Brain microvascular endothelial cell (primary cell): ENCODE results near the gene PTDSS2.
"Not testable (repeated sequence)": the region's sequence is repeated elsewhere in the genome, so short reads cannot be mapped to it uniquely, and the experiment has no call there.

Experiments used
- DNase-seq: peaks from one replicate; pipeline ENCODE4 v3.0.0-alpha.2; 2020
- H3K27ac ChIP-seq: fragments of 250-450 bp; sonication (Bioruptor Pico); 2 replicates; pipeline ENCODE4 v1.5.1; 2020; ENCODE audit warnings: mild to moderate bottlenecking, moderate library complexity
- H3K27me3 ChIP-seq: fragments of 250-450 bp; sonication (Bioruptor Pico); replicated peaks from 2 replicates; pipeline ENCODE4 v1.5.1; 2020; ENCODE audit warnings: mild to moderate bottlenecking
- H3K36me3 ChIP-seq: fragments of 250-450 bp; sonication (Bioruptor Pico); replicated peaks from 2 replicates; pipeline ENCODE4 v1.5.1; 2020; ENCODE audit warnings: mild to moderate bottlenecking
- H3K4me3 ChIP-seq: 2 replicates; pipeline ENCODE4 v1.5.1; 2011; ENCODE audit warnings: low read depth, mild to moderate bottlenecking, control low read depth, low read length, moderate library complexity
- in situ Hi-C: cut with HindIII; loops from 2 replicates; pipeline ENCODE4 v1.10.0; 2017; ENCODE audit warnings: low sequenced_read_pairs, low pct_ligation_motif_present
- TF ChIP-seq, protein P1 (sequence below): IDR thresholded peaks from 2 replicates; pipeline ENCODE4 v1.5.1; 2011; ENCODE audit warnings: low read depth, mild to moderate bottlenecking, moderate library complexity, low read length, control low read depth, inconsistent platforms; ENCODE audit errors: missing control alignments

The PTDSS2 gene

DNA sequence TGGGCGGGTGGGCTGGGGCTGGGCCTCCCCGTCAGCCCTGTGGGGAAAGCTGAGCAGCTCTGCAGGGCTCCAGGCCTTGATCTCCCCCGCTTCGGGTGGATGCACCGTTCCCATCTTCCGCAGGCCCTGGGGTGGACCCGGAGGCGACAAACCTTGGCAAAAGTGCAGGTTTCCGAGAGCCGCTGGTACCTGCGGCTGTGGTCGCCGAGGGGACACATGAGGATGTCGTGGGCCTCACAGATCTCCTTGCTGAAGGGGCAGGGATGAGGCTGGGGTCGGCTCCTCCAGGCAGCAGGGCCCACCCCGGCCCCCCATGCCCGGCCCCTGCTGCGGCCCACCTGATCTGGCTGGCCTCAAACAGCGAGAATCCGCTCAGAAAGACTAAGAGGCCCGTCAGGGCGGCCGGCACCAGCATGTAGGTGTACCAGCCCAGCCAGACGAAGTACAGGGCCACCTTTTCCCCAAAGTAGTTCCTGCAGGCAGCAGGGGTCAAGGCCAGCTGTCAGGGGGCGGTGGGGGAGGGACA is 20.1 kb upstream of the PTDSS2 start:
- Histone ChIP-seq H3K4me3 (no peak overlapping the region), H3K27ac (no peak overlapping the region), H3K27me3 (no peaks in the 10 kb centered on the region), H3K36me3 (no peaks in the 10 kb centered on the region)
- DNase-seq = no peak
- TF ChIP-seq, protein P1, sequence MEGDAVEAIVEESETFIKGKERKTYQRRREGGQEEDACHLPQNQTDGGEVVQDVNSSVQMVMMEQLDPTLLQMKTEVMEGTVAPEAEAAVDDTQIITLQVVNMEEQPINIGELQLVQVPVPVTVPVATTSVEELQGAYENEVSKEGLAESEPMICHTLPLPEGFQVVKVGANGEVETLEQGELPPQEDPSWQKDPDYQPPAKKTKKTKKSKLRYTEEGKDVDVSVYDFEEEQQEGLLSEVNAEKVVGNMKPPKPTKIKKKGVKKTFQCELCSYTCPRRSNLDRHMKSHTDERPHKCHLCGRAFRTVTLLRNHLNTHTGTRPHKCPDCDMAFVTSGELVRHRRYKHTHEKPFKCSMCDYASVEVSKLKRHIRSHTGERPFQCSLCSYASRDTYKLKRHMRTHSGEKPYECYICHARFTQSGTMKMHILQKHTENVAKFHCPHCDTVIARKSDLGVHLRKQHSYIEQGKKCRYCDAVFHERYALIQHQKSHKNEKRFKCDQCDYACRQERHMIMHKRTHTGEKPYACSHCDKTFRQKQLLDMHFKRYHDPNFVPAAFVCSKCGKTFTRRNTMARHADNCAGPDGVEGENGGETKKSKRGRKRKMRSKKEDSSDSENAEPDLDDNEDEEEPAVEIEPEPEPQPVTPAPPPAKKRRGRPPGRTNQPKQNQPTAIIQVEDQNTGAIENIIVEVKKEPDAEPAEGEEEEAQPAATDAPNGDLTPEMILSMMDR = no peak
- in situ Hi-C loops = no loop called here

DNA sequence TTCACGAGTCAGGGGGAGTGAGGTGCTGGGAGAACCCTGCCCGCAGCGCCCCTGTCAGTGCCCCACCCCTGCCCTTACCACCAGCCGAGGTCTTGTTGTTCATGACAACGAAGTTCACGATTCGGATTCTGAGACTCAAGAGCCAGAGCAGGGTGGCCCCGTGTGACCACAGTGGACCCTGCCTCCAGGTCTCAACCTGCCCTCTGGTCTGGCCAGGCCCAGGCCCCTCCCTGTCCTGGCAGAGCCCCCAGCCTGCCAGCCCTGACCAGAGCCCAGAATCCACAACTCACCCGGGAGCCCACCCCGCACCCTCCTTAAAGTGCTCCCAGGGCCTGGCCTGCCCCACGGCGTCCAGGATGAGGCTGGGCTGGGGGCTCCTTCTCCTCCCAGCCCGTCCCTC is 18.2 kb upstream of the PTDSS2 start:
- in situ Hi-C loops = no loop called here
- H3K27me3 ChIP-seq = no peaks in the 10 kb centered on the region
- TF ChIP-seq, protein P1 = no peak

DNA sequence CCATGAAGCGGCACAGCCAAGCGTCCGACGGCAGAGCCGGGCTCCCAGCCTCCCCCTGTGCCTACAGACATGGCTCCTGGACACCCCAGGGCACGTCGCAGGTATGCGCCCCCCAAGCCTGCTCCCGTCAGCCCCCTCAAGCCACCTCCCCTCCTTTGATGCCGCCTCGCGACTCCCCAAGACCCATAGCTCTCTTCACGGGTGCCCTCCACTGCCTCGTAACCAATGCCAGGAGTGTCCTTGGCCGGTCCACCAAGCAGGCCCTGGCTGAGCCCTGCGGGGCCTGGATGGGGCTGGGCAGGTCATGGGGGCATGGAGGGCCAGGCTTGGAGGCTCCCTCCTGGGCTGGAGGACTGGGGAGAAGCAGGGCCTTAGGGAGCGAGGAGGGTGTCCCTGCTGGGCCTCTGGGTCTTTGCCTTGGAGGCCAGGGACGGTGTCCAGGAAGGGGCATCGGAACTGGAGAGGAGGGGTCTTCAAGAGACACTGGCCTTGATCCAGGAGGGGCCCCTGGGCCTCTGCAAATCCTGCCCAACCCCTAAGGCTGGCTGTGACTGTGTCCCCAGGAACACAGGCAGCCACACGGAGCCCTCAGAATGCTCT is 17.5 kb upstream of the PTDSS2 start:
- Histone ChIP-seq H3K4me3 (no peak overlapping the region), H3K36me3 (no peaks in the 10 kb centered on the region), H3K27me3 (no peaks in the 10 kb centered on the region), H3K27ac (no peak overlapping the region)
- in situ Hi-C loops = no loop called here
- TF ChIP-seq, protein P1 = no peak
- DNase-seq = no peak

More for the DNA sequence above, 18.2 kb upstream of the PTDSS2 start:
- no peak overlapping the region for H3K27ac ChIP-seq
- no peak for DNase-seq
- H3K36me3 ChIP-seq = no peaks in the 10 kb centered on the region
- H3K4me3 ChIP-seq = no peak overlapping the region

DNA sequence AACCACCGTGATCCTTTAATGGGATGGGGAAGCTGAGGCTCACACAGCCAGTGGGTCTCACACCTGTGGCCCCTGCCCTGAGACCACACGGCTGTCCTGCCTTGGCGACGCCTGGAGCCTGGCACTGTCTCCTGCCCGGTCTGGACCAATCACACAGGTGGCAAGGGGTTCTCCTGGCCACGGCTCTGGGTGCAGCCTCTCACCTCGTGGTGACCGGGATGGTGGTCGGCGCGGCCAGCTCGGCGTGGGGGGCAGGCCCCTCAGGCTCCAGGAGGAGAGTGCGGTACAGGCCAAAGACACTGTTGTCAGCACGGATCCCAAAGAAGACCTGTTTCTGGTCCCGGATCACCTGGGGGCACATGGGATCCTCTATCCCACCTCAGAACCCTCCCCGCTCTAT is 17.0 kb upstream of the PTDSS2 start:
- DNase-seq = no peak
- Histone ChIP-seq H3K36me3 (no peaks in the 10 kb centered on the region), H3K27me3 (no peaks in the 10 kb centered on the region), H3K4me3 (no peak overlapping the region), H3K27ac (no peak overlapping the region)
- TF ChIP-seq, protein P1 = no peak
- in situ Hi-C loops = no loop called here

DNA sequence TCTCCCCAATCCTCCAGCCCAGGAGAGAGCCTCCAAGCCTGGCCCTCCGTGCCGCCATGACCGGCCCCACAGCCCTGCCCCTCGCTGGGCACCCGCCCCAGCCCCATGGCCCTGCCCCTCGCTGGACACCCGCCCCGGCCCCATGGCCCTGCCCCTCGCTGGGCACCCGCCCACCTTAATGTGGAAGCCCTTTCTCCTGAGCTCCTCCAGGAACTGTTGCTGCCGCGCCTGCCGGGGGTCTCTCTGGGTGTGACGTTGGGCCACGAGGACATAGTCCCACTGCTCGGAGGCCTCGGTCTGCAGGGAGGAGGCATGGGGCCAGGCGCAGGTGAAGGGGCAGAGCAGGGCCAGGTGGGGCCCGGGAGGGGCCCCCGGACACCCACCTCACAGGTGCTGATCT is 16.4 kb upstream of the PTDSS2 start:
- TF ChIP-seq, protein P1 = no peak
- Histone ChIP-seq H3K36me3 (no peaks in the 10 kb centered on the region), H3K27me3 (no peaks in the 10 kb centered on the region), H3K4me3 (no peak overlapping the region), H3K27ac (no peak overlapping the region)
- no peak for DNase-seq
- in situ Hi-C loops = no loop called here

DNA sequence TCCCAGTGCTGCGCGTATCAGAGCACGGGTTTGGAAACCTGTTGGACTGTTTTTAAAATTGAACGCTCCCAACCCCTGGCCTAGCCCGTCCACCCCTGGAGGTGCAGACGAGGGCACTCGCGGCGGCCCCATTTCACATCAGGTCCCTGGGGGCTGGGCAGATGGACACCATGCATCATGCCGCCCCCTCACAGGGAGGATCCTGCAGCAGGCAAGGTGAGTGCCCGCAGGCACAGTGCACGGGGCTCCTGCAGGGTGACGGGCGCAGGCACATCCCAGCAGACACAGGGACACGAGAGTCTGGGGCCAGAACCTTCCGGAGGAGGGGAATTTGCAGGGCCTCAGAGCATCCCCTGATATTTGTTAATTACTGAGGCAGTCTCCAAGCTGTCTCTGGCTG is 15.6 kb upstream of the PTDSS2 start:
- in situ Hi-C loops = no loop called here
- H3K27ac ChIP-seq = no peak overlapping the region
- no peaks in the 10 kb centered on the region for H3K27me3 ChIP-seq
- no peaks in the 10 kb centered on the region for H3K36me3 ChIP-seq
- TF ChIP-seq, protein P1 = no peak
- DNase-seq = no peak
- H3K4me3 ChIP-seq = no peak overlapping the region

DNA sequence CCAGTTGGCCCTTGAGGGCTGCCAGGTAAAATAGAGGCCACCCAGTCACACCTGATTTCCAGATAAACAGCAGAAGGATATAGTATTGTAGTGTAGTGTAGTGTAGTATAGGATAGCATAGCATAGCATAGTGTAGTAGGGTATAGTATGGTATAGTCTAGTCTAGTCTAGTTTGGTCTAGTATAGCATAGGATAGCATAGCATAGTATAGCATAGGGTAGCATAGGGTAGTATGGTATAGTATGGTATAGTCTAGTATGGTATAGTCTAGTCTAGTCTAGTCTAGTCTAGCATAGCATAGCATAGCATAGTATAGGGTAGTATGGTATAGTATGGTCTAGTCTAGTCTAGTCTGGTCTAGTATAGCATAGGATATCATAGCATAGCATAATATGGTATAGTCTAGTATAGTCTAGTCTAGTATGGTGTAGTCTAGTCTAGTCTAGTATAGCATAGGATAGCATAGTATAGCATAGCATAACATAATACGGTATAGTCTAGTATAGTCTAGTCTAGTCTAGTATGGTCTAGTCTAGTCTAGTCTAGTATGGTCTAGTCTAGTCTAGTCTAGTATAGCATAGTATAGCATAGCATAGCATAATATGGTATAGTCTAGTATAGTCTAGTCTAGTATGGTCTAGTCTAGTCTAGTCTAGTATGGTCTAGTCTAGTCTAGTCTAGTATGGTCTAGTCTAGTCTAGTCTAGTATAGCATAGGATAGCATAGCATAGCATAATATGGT is 14.9 kb upstream of the PTDSS2 start:
- H3K27me3 ChIP-seq, H3K4me3 ChIP-seq, in situ Hi-C loops, DNase-seq, H3K36me3 ChIP-seq, H3K27ac ChIP-seq: not testable (repeated sequence)
